ENCODE results near the gene OSBPL1A.
A peak's percentile ranks its signal among the peaks of the same experiment; 100 is the strongest.

Gene OSBPL1A

GRCh38 chr18:24262087-24262486 lies 135.5 kb downstream of the OSBPL1A start:
- DNase-seq, result no peak

- no peak for DNase-seq
These were observed 137.6 kb downstream of the OSBPL1A start for GRCh38 chr18:24259869-24260641.

- DNase-seq, result no peak
These were observed 143.6 kb downstream of the OSBPL1A start for GRCh38 chr18:24254071-24254470.

- DNase-seq, result no peak
These were observed 147.9 kb downstream of the OSBPL1A start for GRCh38 chr18:24249716-24250115.

GRCh38 chr18:24248359-24248758 lies 149.3 kb downstream of the OSBPL1A start:
- no peak for DNase-seq

- DNase-seq, result no peak
These were observed 151.5 kb downstream of the OSBPL1A start for GRCh38 chr18:24246143-24246542.

- no peak for DNase-seq
These were observed 152.9 kb downstream of the OSBPL1A start for GRCh38 chr18:24244698-24245097.

GRCh38 chr18:24243677-24244076 lies 153.9 kb downstream of the OSBPL1A start:
- DNase-seq, result no peak

- DNase-seq, result no peak
These were observed 158.3 kb downstream of the OSBPL1A start for GRCh38 chr18:24239341-24239740.

- DNase-seq, result no peak
These were observed 159.2 kb downstream of the OSBPL1A start for GRCh38 chr18:24238387-24238786.

GRCh38 chr18:24234850-24235418 lies 162.7 kb downstream of the OSBPL1A start:
- DNase-seq, result no peak

- no peak for DNase-seq
These were observed 163.3 kb downstream of the OSBPL1A start for GRCh38 chr18:24234330-24234729.

- no peak for DNase-seq
These were observed 164.8 kb downstream of the OSBPL1A start for GRCh38 chr18:24232800-24233199.

- no peak for DNase-seq
These were observed 165.6 kb downstream of the OSBPL1A start for GRCh38 chr18:24231773-24232735.

GRCh38 chr18:24230766-24231165 lies 166.9 kb downstream of the OSBPL1A start:
- no peak for DNase-seq

- no peak for DNase-seq
These were observed 169.0 kb downstream of the OSBPL1A start for GRCh38 chr18:24228667-24229041.

GRCh38 chr18:24227977-24228666 lies 169.5 kb downstream of the OSBPL1A start:
- DNase-seq, result no peak

- no peak for DNase-seq
These were observed 177.3 kb downstream of the OSBPL1A start for GRCh38 chr18:24220318-24220688.

- no peak for DNase-seq
These were observed 177.9 kb downstream of the OSBPL1A start for GRCh38 chr18:24219561-24220317.

- DNase-seq, result peak; percentile 9
These were observed 182.7 kb downstream of the OSBPL1A start for GRCh38 chr18:24214913-24215312.

GRCh38 chr18:24214144-24214543 lies 183.5 kb downstream of the OSBPL1A start:
- no peak for DNase-seq

- no peak for DNase-seq
These were observed 184.7 kb downstream of the OSBPL1A start for GRCh38 chr18:24212939-24213338.
